Activated T-helper 1 cell treated with Interleukin-2 at 50 U/mL for 16 hours (primary cell): Measurements from ENCODE around the gene SCD5.

Experiments used
- DNase-seq: peaks from one replicate; pipeline ENCODE4 v3.0.0-alpha.2; 2020; ENCODE audit warnings: low read depth

Gene SCD5

DNA sequence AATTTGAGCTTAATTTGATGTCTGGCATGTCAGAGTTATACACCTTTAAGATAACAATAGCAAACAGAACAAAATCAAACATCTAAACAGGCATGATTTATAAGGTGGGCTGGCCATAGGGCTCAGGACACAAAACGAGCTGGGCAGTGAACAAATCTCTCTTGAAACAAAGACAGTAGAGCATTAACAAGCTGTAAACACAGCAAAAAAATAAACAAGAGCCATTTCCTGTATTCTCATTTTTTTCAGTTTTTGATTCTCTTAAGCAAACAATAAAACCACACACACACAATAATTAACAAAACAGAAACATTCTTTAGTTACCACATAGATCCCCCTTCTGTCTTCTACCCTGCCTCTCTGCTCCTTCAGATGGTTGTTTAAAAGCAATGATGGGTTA, 168.5 kb downstream of the SCD5 start:
- no peak for DNase-seq

DNA sequence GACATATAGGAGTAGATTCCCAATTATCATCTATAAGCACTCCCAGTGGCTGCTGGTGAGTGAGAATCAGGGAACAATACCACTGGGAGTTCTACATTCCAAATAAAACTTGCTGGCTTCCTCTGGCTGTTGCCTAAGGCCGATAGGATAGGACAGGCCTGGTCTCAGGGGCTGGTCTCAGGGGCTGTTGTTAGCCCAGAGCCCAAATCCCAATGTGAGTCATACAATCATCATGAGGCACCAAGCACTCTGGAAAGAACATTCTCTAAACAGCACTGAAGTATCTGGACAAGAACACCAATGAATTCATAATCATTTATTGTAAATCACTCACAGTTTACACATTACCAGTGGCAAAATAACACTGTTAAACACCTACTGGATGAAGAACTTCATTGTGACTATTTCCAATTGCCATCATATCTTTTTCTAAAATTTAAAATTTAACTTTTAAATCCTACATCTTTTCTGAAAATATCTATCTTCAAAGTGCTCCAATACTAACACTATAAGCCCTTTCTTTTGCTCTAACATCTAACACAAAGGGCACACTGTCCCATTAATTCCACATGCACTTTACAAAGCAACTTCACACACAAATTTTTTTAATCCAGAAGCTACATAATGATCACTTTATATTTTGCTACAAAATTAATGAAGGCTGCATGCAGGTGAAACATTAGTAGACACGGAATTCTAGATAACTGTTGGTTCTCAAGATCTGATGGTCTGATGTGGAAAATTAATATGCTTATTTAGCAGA, 169.2 kb downstream of the SCD5 start:
- no peak for DNase-seq

DNA sequence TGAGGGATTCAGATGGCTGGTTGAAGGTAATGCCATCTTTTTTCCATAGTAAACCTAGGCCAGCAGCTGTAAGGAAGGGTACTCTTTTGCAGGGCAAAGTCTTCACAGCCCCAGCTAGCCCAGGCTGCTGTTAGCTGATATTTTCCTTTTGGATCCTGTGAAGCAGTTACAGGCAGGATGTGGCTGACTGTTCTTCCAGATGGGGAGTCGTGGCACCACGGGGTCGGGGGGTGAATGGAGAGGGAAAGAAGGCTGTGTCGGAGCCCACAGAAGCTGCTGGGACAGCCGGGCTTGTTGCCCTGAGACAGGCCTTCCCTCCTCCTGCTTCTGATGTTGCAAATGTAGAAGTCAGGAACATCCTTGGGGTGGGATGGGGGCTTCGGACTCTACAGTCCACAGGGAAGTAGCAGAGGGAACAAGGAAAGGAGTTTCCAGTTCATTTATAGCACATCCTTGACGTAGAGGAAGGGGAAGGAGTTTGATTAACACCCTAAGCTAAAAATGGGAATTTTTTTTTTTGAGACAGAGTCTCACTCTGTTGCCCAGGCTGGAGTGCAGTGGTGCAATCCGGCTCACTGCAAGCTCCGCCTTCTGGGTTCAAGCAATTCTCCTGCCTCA, 172.2 kb downstream of the SCD5 start:
- no peak for DNase-seq

DNA sequence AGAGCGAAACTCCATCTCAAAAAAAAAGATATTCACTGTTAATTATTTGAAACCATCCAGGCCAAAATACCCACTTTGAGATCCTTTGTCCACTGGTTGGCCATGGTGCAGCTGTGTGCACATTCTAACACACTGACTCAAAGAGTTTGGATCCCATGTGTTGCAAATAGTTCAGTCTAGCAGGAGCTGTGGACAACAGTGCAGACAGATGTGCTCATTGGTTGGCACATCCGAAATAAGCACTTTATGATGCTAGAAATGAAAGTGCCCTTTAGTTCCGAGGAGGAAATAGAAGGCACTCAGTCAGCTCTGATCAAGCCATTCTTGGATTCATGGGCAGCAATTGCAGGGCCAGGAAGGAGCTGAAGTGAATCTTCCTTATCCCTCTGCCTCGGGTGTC, 173.8 kb downstream of the SCD5 start:
- no peak for DNase-seq

DNA sequence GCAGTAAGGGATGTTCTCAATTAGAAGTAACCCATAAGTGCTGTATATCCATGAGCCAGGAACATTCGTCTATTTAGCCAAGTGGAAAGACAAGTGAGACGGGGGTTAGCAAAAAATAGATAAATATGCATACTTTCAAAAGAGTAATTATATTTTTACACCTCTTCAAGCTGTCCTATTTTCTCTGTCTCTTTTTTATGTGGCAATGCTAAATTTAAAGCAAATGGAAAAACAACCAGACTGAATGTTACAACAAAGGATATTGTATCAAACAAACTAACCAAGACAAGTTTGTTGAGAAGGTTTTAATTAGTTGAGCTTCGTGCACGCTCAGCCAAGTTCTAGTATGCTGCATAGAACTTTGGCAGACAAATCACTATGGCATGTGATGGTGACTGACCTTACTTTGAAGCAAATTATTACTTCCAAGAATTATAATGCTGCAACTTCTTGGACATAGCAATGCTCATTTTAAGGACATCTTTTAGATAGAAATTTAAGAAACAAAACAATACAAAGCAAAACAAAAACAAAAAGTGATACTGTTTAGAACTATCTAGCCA, 175.4 kb downstream of the SCD5 start:
- DNase-seq: no peak

DNA sequence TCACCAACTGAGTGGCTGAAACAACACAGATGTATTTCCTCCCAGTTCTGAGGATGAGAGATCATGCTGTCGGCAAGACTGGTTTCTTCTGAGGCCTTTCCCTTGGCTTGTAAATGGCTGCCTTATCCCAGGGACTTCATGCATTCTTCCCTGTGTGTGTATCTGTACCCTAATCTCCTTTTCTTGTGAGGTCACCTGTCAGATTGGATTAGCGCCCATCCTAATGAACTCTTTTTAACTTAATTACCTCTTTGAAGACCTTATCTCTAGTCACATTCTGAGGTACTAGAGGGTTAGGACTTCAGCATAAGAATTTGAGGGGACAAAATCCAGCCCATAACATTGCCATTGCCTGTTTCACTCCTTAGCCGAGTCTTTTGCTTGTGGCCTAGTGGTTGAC, 177.3 kb downstream of the SCD5 start:
- no peak for DNase-seq

DNA sequence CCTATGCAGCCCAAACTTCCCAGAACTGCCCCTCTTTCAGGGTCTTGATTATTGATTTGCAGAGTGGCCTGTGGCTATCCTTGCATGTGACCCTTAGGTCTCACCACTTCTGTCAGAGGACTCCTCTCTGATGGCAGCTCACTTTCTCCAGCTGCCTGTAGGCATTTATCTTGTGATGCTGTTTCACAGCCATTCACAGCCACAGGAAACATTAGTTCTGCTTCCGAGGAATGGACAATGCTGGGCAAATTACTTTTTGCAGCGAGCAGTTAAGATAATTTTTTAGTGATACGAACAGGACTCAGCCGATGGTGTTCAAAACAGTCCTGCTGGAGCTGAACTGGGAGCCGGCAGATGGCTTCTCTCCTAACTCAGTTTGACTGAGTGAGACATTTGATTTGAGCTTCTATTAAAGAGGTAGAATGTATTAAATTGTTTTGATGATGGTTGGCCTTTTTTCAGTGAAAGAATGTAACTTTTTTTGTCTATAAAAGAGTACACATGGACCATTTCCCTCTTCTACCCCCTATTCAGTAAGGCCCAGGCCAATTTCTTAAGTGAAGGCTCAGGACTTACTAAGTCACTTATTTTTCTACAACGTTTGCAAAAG, 178.4 kb downstream of the SCD5 start:
- no peak for DNase-seq

DNA sequence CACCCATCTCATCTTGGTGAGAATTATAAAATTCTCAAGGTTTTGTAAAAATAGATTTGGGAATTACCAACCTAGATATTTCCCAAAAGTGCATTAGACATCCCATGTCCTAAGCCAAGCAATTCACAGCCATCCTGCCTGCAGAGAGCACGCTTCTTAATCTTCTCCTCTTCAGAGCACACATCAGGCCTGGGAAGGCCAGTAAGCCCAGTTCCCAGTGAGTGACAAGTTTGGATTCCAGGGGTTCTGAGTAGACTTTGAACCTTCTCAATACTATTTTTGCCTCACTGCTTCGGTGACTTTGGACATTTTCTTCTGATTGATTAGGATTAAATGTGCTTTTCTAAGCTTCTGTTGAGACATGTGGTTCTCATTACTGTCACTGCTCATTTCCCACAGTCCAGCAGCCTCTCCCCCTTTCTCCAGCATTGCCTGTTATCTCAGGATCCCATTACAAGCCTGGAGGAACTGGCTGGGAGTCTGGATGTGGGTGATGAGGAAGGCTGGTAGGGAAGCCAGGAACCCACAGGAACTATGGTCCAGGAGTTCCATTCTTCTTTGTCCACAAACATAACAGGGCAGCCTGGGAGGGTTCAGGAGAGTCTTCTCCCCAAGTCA, 180.4 kb downstream of the SCD5 start:
- no peak for DNase-seq

DNA sequence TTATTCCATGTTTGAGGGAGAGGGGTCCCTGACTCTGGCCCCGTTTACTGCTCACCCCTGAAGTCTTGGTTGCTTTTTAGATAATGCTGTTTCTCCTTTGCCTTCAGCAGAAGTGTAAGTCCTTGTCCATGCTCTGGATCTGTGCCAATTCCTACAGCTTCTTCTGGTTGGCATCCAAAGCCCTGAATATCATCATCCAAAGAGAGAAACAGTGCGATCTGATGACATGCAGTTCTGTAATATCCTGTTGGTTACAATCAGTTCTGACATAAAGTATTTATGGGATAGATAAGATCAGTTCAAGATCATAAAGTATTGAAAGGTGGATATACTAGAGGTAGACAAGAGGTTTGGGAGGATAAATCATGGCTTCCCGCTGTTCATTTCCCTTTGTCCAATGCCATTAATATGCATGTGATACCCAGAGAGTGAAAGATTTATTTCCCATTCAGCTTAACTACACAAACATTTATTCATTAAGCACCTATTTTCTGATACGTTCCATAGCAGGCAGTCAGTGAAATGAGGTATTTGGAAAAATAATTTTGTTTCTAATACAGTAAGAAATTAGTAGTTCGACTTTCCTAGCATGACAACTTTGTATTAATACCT, 183.7 kb downstream of the SCD5 start:
- no peak for DNase-seq

DNA sequence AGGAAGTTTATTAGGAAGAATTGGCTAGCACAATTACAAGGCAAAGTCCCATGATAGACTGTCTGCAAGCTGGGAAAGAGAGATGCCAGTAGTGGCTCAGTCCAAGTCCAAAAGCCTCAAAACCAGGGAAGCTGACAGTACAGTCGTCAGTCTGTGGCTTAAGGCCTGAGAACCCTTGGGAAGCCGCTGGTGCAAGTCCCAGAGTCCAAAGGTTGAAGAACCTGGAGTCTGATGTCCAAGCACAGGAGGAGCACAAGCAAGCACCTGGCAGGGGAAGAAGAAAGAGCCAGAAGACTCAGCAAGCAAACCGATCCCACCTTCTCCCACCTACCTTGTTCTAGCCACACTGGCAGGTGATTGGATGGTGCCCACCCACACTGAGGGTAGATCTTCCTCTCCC, 185.5 kb downstream of the SCD5 start:
- no peak for DNase-seq

DNA sequence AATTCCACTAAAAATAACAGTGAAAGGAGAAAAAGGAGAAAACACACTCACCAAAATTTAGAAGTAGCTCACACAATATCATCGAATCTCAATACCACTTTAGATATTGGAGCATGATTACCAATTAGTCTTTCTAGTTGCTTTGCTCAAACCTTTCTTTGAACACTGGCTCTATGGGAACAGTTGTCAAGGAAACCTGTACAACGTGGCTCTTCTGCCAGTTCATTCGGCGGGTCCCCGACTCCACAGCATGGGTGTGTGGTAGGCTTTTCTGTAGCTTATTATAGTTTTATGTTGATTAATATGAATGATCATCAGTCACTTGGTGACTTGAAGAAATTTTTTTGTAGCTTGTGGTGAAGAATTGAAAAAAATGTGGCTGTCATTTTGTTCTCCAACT, 186.6 kb downstream of the SCD5 start:
- DNase-seq: no peak

DNA sequence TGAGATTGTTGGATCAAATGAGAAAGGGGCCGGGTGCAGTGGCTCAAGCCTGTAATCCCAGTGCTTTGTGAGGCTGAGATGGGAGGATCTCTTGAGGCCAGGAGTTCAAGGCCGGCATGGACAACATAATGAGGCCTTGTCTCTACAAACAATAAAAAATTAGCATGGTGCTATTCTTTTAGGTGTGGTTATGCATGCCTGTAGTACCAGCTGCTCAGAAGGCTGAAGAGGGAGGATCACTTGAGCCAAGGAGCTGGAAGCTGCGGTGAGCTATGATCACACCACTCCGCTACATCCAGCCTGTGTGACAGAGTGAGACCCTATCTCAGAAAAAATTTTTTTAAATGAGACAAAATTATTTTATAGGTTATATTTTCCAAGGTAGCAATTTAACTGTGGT, 187.1 kb downstream of the SCD5 start:
- DNase-seq: no peak

DNA sequence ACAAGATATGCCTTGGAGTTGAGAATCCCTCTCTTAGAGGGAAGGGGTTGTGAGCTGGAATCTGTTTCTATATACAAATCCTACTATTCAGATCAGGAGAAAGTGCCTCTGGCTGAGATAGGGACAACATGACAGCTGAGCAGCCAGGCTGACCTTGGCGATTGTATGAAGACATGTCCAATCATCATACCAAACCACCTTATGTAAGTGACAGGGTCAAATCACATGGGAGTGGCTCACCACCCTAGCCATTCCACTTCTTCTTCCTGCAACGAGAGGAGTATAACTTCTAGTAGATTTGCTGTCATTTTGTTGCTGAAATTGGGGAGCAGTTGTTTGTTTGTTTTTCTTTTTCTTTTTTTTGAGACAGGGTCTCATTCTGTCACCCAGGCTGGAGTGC, 188.6 kb downstream of the SCD5 start:
- no peak for DNase-seq

DNA sequence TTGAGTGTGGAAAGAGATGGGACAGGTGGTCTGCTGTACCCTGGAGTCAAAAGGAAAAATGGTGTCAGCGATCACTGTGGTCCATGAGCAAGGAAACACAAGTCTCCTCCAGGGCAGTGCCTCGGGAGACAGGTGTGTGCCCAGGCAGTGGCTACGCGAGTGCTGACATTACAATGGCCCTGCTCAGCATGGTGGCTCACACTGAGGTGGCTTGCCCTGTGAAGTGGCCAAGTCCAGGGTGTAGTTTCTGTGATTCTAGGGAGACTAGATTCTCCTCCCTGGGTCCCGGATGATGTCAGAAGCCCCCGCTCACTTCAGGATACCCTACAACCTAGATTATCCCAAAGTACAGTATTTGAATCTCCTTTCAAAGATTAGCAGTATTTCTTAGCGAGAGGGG, 192.0 kb downstream of the SCD5 start:
- DNase-seq: no peak

DNA sequence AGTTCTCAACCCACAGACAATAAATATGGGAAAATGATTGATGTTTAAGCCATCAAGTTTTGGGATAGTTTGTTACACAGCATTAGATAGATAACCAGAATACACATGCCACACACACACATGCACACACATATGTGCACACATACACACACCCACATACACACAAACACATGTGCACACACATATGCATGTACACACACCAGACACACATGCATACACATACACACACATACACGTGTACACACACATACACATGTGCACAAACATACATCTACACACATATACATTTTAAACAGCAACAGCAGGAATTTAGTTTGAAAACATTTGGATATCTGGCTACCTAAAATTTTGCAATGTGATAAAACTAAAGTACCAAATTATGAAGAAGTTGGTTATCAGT, 194.1 kb downstream of the SCD5 start:
- DNase-seq: no peak

DNA sequence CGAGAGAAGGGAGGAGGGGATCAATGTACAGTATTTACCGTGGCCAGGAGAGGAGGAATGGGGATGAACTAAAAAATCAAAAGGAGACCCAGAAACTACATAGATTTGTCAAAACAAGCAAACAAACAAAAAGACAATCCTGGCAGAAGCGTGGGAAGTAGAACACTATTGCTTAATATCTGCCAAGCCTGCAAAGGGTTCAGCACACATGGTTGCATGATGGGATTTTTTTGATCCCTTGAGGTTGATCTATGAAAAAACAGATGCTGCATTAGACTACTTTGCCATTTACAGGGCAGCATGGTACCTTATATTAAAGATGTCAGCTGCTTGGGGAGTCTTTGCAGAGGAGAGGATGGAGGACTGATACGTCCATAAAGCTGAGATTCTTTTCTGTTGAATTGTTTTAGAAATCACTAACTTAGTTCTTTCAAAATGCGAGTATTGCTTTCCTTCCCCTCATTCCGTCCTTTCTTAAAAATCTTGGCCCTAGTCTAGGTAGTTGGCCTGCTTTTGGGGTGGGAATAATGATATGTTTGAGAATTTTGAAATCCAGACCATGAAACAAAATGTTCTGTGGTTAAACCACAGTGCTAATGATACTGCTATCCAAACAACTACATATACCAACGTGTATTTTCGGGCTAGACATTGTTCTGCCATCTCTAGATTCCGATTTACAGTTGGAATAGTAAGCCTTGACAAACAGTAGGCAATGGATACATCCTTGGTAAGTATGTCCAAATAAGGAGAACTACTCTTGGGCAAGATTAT, 197.2 kb downstream of the SCD5 start:
- DNase-seq: no peak

DNA sequence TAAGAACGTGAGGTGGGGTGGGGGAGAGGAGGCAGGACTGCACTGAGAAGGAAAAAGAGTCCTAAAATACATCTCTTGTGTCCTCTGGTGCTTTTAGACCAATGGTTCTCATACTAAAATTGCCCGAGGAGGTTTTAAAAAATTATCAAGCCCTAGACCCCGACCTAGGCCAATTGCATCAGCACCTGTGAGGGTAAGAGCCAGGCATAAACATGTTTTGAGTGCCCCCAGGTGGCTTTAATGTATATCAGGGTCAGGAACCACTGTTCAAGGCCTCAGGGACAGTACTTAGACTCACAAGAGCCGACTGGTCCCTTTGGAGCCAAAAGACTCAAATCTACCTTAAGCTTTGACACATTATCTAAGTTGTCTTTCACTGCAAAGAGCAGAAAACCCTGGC, 199.3 kb downstream of the SCD5 start:
- DNase-seq: no peak

DNA sequence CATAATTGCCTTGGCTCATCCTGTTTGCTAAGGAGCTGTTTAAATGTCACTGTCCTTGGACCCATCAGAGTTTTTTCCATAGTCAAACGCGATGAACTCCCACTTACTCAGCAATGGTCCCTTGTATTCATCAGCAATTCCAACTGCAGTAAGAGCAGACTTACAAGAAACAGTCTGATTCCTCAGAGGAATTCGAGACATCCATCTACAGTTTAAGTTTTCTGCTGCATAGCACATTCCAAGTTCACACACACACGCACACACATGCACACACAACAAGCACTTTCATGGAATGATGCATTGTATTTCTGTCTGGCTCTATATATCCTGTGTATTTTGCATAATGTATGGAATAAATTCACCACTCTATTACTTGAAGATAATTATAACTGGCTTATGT, 204.1 kb downstream of the SCD5 start:
- no peak for DNase-seq

DNA sequence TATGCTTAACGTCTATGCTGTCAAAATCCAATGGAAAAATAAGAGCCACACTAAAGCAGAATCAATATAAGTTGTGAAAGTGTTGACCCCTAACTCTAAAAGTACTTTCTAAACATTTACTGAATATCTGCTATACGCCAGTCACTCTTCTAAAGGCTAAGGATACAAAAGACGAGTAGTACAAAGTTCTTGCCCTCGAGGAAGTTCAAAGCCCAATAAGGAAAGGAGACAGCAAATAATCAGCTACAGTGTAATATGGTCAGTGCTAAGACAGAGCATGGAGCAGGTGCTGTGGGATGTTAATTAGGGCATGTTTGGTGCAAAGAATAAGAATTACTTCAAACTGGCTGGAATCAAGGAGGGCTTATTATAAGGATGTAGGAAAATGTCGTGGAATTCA, 205.2 kb downstream of the SCD5 start:
- no peak for DNase-seq

DNA sequence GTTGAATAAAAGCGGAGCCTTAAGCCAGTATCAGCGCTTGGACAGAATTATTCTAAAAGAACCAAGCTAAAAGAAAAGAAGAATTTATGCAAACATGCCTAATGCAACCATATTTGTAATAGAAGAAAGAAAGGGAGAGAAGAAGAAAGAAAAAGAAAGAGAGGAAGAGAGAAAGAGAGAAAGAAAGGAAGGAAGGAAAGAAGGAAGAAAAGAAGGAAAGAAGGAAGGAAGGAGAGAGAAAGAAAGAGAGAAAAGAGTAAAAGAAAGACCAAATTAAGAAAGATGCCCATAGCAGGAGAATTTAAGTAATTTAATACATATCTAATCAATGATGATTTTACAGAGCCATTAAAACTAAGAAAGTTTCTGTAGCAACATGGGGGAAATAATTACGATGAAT, 206.0 kb downstream of the SCD5 start:
- DNase-seq: no peak

DNA sequence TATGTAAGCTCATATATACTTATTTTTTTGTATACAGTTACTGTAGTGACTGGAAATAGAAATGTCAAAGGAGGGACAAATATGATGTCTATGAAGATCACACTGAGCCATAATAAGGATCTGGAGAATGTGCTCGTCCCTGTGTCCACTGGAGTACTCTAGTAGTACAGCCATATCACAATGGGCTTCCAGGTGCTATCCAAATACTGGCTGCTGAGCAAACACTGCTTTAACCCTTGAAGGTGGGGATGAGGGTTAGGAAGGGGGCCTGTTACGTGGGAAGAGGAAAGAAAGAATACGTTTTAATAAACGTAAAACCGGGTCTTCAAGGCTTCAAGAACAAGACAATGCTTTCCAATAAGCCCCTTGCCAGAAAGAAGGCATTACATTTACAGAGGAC, 207.0 kb downstream of the SCD5 start:
- DNase-seq: no peak

DNA sequence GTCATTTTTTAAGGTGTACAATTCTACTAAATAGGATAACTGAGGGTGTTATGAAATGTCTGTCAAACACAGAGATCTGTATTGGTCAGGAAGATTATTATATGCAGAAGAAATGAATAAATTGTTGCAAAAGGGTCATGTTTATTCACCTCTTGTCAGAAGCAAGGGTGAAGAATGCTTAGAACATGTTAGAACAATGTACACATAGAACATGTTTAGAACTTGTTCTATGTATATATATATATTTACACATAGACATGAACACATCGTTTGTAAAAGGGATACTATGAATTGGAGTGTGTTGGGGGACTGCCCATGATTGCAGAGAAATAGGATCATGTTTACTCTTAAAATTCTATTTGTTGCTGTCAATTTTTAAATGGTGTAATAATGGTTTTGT, 208.8 kb downstream of the SCD5 start:
- no peak for DNase-seq
